NCI-H345 treated with DMSO at 0.1 percent for 48 hours (cell line): ENCODE measurements around the gene KLF13.
A peak's percentile ranks its signal among the peaks of the same experiment; 100 is the strongest.

ENCODE experiments used
- DNase-seq: peaks from one replicate; lab custom pipeline; 2025; ENCODE audit not compliant: unreplicated experiment; lab: John Stamatoyannopoulos, UW

The KLF13 gene

DNA sequence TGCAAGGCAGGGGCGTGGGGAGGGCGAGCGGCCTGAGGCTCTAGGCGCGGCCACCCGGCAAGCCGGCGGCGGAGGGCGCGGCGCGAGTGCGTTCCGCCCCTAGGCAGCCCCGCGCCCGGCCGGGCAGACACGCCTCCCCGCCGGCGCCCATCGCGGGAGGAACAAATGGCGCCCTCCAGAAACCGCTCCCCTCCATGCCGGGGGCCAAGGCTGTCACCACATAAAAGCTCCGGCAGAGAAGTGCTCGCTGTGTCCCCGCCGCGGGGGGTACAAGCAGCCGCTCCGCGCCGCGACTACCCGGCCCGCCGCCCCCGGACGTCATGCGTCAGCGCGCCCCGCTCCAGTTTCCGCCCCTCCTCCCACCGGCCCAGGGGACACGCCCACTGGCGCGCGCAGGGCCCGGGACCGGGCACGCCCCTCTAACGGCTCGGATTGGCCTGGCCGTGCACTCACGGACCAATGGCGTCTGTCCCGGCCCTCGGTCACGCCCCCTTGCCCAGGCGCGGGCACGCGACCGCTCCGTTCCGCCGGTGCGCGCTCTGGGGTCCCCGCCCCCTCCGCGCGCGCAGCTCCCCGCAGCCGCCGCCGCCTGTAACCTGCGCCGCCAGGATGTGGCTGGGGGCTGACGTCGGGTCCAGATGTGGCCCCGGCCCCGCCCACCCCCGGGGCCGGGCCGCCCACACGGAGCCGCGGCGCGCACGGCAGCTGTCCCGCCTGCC lies at the start of gene KLF13:
TSS of gene KLF13 (plus strand) at position 680 of the 719 bp plus-strand sequence. CDS start 378 bp downstream, outside the sequence.
- peak; percentile 87 for DNase-seq

DNA sequence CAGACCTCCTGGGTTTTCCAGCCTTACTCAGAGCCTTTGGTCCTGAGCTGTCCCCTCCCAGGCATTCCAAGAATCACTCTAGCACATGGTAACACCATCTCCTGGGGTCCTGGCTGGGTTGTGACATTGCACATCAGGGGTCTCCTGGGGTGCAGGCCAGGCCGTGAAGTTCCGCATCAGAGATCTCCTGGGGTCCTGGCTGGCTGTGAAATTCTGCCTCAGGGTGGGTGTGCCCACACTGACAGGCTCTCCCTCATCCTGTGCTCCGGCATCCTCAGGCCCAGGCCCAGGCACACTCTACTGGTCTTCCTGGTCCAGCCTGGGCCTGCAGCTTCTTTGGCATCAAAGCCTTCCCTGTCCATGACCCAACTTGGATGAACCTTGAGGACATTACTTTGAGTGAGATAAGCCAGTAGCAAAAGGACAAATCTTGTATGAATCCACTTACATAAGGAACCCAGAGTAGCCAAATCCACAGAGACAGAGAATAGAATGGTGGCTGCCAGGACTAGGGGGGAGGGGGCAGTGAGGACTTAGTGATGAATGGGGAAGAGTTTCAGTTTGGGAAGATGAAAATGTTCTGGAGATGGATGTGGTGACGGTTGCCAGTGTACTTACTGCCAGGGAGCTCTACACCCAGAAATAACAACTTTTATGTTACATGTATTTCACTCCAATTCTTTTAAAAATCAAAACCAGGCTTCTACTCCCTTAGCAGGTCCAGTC lies 49.1 kb upstream of the KLF13 start:
- DNase-seq, result no peak

DNA sequence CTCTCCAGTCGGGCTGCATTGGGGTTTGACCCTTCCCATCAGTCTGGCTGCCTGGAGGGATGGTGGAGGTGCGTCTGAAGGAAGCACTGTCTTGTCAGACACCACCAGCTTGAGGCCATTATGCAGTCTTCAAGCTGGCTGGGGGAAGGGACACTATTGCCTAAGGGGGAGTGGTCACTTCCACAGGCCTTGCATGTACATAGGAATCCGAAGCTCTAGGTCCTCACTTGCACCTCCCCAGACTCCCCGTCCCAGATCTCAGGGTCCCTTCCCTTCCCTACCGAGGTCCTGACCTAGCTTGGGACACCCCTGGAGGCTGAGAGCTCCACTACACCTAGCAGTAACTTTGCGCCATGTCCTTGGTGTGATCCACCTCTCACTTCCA lies 48.6 kb upstream of the KLF13 start:
- DNase-seq, result no peak

DNA sequence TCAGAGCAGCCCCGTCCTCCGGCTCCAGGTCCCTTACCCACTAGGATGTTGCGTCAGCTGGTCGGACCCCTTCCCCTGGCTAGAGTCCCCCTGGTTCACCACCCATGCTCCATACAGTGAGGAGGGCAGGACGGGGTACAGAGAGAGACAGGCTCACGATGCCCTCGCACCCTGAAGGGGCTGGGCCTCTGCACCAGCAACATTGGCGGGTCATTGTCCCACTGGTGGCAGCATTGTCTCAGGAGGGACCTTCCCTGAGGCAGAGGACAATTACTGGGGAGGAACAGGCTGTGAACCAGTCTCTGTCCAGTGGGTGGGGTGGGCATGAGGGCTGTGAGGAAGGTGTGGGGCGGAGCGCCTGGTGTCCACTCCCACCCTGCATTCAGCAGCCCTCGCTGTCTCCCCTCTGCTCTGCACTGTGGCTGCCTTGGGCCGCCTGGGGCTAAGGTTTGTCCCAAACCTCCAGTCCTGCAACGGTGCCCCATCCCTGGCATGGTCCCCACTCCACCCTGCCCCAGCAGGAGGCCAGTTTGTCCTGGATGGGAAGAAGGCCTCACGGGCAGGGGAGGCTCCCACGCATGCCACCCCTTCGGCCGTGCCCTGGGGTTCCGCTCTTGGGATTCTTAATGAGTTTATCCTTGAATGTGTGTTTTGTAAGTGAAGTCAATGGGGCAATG lies 48.0 kb upstream of the KLF13 start:
- no peak for DNase-seq

DNA sequence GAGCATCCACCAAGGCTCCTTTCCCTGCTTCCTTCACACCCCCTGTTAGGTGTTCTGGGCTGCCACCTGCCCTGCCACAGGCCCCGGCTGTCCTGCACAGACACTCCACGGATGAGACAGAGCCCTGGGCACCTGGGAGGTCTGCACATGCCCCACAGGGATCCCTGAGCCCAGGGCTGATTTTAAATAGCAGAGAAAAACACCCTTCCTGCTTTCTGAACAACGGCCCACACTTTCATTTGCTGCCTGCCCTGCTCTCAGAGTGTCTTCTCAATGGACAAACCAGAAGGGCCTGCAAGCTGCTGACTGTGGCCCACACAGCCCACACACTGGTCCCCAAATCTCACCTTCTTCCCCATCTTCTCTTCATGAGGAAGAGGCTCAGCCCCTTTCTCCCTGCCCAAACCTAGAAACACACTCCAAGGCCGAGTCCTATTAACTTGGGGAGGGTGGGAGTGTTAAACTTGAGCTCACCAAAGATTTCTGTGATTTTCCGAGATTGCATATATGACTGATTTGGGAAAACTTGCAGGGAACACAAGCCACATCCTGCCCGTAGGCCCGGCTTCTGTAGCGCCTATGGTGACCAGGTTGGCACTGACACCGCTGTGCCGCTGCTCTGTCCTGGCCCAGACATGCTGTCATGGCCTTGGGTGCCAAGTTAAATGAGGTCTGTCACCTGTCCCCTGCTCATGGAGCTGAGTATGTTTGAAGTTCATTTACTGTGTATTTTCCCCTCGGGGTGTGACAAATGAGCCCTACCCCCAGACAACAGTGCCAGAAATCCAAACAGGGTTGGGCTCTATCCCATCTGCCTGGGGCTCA lies 47.2 kb upstream of the KLF13 start:
- DNase-seq, result peak; percentile 96

DNA sequence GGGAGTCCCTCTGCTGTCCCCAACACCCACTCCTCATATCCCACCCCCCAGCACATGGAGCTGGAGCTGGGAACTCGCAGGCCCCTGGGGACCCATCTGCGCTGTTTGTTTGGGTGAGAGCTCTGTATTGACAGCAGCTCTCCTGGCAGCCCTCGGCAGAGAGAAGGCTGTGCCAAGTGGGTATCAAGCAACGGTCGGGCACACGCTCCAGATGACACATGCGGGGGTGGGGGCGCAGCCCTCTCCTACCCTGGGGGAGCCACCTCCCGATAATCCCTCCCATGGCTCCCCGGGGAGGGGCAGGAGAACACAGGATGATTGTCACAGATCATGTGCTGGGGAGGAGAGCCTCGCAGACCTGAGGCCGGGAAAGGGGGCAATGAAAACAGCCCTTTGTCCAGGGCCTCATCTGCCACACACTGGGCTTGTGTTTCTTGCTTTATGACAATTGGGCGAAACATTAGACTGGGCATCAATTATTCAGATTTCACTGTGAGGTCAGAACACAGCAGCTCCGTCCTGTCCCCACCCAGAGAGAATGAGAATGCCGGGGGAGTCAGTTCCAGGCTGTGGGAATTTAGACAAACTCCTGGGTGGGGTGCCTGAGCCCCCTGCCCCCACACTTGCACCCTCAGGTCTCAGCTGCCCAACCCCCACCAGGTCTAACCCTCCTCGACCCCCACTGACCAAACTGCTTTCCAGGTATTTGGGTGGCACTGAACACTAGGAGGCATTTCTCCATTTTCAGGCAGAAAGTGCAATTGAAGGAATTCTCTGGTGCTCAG lies 46.4 kb upstream of the KLF13 start:
- DNase-seq, result peak; percentile 96

DNA sequence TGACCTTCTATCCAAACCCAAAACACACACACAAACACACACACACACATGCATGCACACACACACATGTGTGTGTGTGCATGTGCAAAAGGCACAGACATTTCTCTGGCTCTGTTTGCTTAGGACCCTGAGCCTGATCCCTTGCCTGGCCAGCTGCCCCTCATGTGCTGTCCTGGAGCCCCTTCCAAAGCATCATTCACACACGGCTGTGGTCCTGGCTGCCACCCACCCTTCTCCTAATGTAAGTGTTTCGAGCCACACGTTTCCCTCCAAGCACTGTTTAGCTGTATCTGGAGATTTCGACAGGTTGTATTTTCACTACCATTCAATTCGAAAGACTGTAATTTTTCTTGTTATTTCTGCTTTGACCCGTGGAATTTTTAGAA lies 45.8 kb upstream of the KLF13 start:
- no peak for DNase-seq

DNA sequence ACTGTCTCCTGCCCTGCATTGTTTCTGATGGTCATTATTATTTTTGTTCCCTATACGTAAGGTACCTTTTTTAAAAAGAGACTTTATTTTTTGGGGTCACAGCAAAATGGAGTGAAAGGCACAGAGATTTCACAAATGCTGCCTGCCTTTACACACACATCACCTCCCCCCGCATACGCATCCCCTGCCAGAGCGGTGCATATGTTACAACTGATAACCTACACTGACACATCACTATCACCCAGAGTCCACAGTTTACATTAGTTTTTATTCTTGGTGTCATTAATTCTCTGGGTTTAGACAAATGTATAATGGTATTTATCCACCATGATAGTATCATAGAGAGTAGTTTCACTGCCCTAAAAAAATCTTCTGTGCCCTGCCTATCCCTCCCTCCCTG lies 43.6 kb upstream of the KLF13 start:
- DNase-seq, result no peak

DNA sequence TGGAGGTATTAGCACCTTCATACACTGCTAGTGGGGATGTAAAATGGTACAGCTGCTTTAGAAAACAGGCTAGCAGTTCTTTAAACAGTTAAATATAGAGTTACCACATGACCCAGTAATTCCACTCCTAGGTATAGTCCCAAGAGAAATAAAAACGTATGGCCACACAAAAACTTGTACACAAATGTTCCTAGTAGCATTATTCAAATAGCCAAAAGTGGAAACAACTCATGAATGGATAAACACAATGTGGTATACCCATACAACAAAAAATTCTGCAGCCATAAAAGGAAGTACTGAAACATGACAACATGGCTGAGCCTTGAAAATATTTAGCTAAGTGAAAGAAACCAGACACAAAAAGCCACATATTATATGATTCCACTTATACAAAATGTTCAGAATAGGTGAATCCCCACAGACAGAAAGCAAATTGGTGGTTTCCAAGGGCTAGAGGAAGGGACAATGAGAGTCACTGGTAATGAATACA lies 40.8 kb upstream of the KLF13 start:
- DNase-seq, result no peak

DNA sequence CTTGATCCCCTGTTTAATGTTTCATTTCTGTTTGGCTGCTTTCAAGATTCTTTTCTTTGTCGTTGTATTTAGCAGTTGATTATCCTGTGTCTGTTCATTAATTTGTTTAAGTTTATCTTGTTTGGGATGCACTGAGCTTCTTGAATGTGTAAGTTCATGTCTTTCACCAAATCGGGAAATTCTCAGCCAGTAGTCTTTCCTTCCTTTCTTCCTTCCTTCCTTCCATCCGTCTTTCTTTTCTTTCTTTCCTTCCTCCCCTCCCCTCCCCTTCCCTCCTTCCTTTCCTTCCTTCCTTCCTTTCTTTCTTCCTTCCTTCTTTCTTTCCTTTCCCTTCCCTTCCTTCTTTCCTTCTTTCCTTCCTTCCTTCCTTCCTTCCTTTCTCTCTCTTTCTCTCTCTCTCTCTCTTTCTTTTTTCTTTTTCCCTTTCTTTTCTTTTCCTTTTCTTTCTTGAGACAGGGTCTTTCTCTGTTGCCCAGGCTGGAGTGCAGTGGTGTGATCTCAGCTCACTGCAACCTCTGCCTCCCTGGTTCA lies 35.5 kb upstream of the KLF13 start:
- DNase-seq, result no peak

DNA sequence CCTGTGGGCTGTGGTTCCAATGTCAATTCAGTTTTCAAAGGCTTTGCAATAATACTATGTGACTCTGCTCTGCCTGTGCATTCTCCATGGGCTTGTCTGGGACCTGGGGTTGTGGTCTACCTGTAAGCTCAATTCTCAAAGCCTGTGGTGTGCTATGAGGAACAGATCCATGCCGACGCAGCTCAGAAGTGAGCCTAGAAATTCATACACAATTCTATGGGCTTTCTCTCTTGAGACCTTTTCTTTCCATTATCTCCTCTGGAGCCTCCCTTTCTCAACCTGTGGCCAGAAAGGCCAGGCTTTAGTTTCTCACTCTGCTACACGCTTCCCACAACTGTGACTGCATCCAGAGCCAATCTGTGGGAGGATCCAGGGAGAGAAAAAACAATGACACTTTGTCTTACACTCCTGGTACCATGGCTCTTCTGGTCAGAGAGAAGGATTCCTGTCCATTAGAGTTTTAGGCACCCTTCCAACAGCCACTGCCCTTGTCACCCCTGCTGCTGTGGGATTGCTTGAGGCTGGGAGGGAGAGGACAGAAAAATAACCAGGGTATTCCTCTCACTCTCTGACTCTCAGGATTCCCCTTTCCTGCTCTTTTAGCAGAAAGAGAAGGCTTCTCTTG lies 34.1 kb upstream of the KLF13 start:
- no peak for DNase-seq

DNA sequence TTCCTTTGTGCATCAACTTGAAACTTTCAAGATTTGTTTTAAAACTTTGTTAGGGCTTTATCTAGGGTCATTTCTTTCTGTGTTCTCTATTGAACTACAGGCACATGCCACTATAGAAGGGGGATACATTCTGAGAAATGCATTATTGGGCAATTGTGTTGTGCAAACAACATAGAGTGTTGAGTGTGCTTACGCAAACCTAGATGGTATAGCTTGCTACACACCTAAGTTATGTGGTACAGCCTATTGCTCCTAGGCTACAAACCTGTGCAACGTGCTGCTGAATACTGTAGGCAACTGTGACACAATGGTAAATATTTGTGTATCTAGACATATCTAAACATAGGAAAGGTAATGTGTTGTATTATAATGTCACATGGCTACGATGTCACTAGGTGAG lies 33.0 kb upstream of the KLF13 start:
- no peak for DNase-seq

DNA sequence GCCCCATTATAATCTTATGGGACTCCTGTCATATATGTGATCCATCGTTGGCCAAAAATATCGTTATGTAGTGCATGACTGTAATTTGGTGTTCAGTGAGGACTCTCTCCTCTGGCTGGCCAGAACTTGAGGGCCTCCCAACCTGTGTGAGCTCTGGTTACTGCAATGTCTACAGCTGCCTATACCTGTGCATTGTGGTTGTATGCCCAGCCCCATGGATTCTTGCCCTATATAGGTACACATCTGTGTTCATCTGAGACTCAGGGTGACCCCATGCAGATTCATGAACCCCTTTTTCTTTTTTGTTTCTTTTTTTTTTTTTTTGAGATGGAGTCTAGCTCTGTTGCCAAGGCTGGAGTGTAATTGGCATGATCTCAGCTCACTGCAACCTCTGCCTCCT lies 32.6 kb upstream of the KLF13 start:
- no peak for DNase-seq

DNA sequence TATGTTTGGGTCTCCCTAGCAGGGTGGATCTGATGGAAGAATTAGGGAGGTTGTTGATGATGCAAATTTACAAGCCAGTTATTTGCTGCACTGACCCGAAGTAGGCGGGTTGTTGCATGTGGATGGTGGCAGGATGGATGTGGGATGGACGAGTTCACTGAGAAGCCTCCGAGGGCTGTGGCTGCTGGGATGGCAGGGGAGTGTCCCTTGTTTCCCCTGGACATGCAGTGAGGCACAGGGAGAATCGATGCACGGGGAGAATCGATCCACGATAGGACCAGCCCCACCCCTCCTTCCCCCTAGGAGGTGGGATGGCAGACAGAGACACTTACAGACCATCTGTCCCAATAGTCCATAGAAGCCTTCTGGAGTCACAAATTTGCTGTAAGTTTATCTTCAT lies 31.0 kb upstream of the KLF13 start:
- no peak for DNase-seq

DNA sequence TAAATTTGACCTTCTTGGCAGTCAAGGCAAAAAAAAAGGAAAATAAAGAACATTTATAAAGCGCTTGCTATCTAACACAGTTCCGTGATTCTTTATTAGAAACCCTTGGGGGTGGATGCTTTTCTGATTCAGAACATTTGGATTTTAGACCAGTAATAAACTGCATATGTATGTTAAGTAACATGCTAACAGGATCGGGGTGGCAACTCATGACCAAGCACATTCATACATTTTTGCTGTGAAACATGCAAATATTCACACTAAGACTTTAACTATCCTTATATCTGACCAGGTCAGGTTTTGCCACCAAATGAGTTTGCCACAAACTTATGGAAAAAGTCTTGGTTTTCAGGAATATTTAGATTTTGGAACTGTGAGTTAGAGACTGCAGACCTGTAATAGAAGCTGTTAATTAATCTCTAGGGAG lies 30.4 kb upstream of the KLF13 start:
- DNase-seq, result no peak

DNA sequence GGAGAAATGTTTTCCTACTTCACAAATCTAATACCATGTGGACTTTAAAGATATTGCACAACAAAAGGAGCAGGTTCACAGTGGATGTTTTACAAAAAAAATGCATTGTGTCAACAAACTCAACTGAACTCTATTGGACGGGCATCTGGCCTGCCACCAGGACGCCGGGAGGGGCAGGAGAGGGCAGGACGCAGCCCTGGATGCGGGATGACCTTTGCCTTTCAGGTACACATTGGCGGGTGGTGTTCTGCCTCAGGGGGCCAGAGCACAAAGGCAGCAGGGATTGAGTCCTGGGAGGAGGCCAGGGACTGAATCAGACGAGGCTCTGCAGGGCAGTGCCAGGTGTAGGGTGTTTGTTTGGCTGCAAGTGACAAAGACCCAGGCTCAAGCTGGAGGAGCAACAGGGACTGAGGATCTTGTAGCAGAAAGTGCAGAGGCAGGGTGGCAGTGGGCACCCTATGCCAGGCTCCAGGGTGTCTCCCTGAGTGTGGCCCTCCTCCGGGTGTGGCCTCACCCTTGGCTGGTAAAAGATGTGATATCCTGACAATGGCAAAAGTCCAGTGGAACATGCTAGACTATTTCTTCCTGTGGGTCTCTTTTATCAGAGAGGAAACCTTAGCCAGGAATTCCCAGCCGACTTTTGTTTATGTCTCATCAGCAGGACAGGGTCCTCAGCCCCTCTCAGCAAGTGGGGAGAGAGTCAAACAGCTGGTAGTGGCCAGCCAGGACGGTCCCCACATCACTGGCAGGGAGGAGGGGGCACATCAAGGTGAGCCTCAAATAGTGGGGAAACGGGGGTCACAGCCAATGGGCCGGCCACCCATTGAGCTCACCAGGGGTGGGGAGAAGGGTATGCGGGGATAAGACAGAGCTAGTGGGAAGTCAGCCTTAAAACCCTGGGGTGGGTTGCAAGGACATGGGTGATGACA lies 29.7 kb upstream of the KLF13 start:
- DNase-seq, result peak; percentile 13

DNA sequence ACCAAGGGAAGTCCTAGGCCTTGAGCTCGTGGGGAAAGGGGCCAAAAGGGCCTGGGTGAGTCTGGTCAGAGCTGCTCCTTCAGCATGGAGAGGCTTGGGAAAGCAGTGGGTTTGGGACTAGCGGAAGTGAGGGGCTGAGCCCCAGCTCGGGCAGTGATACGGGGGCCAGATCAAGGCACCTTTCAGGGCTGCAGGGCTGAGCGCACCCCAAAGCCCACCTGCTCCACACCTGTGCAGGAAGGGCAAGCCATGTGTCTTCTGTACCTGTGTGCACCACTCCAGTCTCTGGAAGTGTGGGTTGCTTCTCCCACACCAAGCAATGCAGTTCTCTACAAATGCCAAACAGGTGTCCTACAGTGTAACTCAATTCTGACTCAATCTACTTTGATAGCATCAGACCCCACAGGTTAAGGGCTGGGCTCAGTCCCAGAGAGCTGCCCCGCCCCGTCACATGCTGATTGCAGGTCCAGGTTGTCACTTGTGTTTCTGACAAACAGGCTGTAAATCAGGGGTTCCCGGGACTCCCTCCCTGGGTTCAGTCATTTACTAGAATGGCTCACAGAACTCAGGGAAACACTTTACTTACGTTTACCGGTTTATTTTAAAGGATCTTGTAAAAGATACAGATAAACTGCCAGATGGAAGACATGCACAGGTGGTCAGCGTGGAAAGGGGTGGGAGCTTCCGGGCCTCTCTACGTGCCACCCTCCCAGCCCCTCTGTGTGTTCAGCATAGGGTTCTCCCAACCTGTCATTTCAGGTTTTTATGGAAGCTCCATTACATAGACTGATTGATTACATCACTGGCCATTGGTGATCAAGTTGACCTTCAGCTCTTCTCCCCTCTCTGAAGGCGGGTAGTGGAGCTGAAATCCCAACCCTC lies 28.8 kb upstream of the KLF13 start:
- DNase-seq, result no peak
